ENCODE measurements around the gene LCE1E.

Gene LCE1E

GRCh38 chr1:152786077-152786476 is at the start of gene LCE1E:
Gene LCE1E (plus strand): TSS chr1:152786257. CDS start chr1:152787300, 1,043 bp downstream.
- DNase-seq (ENCODE audit: low spot score) = no peak

- DNase-seq (ENCODE audit: low spot score) = no peak
Observed at GRCh38 chr1:152737997-152738396, 48.1 kb upstream of the LCE1E start.

- DNase-seq (ENCODE audit: low spot score) = no peak
Observed at GRCh38 chr1:152739841-152740240, 46.2 kb upstream of the LCE1E start.

GRCh38 chr1:152741656-152742055 is 44.4 kb upstream of the LCE1E start:
- DNase-seq (ENCODE audit: low spot score) = no peak

- no peak for DNase-seq (ENCODE audit: low spot score)
Observed at GRCh38 chr1:152743371-152744145, 42.5 kb upstream of the LCE1E start.

GRCh38 chr1:152745289-152745704 is 40.8 kb upstream of the LCE1E start:
- no peak for DNase-seq (ENCODE audit: low spot score)

GRCh38 chr1:152745765-152746444 is 40.2 kb upstream of the LCE1E start:
- DNase-seq (ENCODE audit: low spot score) = no peak

GRCh38 chr1:152747831-152748230 is 38.2 kb upstream of the LCE1E start:
- DNase-seq (ENCODE audit: low spot score) = no peak

- DNase-seq (ENCODE audit: low spot score) = no peak
Observed at GRCh38 chr1:152752225-152752624, 33.8 kb upstream of the LCE1E start.

GRCh38 chr1:152753586-152753985 is 32.5 kb upstream of the LCE1E start:
- DNase-seq (ENCODE audit: low spot score) = no peak

- no peak for DNase-seq (ENCODE audit: low spot score)
Observed at GRCh38 chr1:152756872-152757271, 29.2 kb upstream of the LCE1E start.

GRCh38 chr1:152757747-152758146 is 28.3 kb upstream of the LCE1E start, which contains the start of gene KPRP:
Gene KPRP (plus strand): TSS chr1:152758025. CDS start chr1:152759589, 1,564 bp downstream.
- no peak for DNase-seq (ENCODE audit: low spot score)

- DNase-seq (ENCODE audit: low spot score) = no peak
Observed at GRCh38 chr1:152758636-152759035, 27.4 kb upstream of the LCE1E start.

GRCh38 chr1:152759453-152760173 is 26.4 kb upstream of the LCE1E start:
- DNase-seq (ENCODE audit: low spot score) = no peak

GRCh38 chr1:152760551-152761190 is 25.4 kb upstream of the LCE1E start:
- no peak for DNase-seq (ENCODE audit: low spot score)

- no peak for DNase-seq (ENCODE audit: low spot score)
Observed at GRCh38 chr1:152761609-152762213, 24.3 kb upstream of the LCE1E start.

GRCh38 chr1:152768847-152769533 is 17.1 kb upstream of the LCE1E start:
- no peak for DNase-seq (ENCODE audit: low spot score)

- no peak for DNase-seq (ENCODE audit: low spot score)
Observed at GRCh38 chr1:152770411-152770810, 15.6 kb upstream of the LCE1E start.

- DNase-seq (ENCODE audit: low spot score) = no peak
Observed at GRCh38 chr1:152774875-152775274, 11.2 kb upstream of the LCE1E start, which contains the start of gene LCE1F. Gene LCE1F (plus strand): TSS chr1:152775140. CDS start chr1:152776372, 1,232 bp downstream.

- DNase-seq (ENCODE audit: low spot score) = no peak
Observed at GRCh38 chr1:152776361-152776760, 9.7 kb upstream of the LCE1E start.

- DNase-seq (ENCODE audit: low spot score) = no peak
Observed at GRCh38 chr1:152777510-152778137, 8.4 kb upstream of the LCE1E start.
